NOMO-1 treated with dmso at 0.1 percent for 144 hours (cell line): ENCODE results near the gene SH3BP5.

Experiments
- DNase-seq: peaks from one replicate; lab custom pipeline; 2025; ENCODE audit not compliant: unreplicated experiment; lab: John Stamatoyannopoulos, UW

Gene SH3BP5

GRCh38 chr3:15326673-15327072, 5.7 kb downstream of the SH3BP5 start:
- no peak for DNase-seq

- no peak for DNase-seq
Observed at GRCh38 chr3:15326037-15326436, 6.3 kb downstream of the SH3BP5 start.

GRCh38 chr3:15325228-15325627, 7.2 kb downstream of the SH3BP5 start:
- DNase-seq = no peak

- DNase-seq = no peak
Observed at GRCh38 chr3:15324379-15324808, 8.0 kb downstream of the SH3BP5 start.

GRCh38 chr3:15323063-15323462, 9.3 kb downstream of the SH3BP5 start:
- no peak for DNase-seq

- DNase-seq = no peak
Observed at GRCh38 chr3:15321349-15321748, 11.0 kb downstream of the SH3BP5 start.

GRCh38 chr3:15319575-15319974, 12.8 kb downstream of the SH3BP5 start:
- no peak for DNase-seq

GRCh38 chr3:15319136-15319535, 13.2 kb downstream of the SH3BP5 start:
- no peak for DNase-seq

GRCh38 chr3:15318661-15319060, 13.7 kb downstream of the SH3BP5 start:
- DNase-seq = no peak

GRCh38 chr3:15316998-15317435, 15.4 kb downstream of the SH3BP5 start:
- DNase-seq = no peak

- DNase-seq = no peak
Observed at GRCh38 chr3:15315003-15315402, 17.4 kb downstream of the SH3BP5 start.

- DNase-seq = no peak
Observed at GRCh38 chr3:15314276-15314675, 18.1 kb downstream of the SH3BP5 start.

- DNase-seq = no peak
Observed at GRCh38 chr3:15313461-15313860, 18.9 kb downstream of the SH3BP5 start.

- DNase-seq = no peak
Observed at GRCh38 chr3:15312550-15312949, 19.8 kb downstream of the SH3BP5 start.

GRCh38 chr3:15310491-15311370, 21.7 kb downstream of the SH3BP5 start:
- no peak for DNase-seq

GRCh38 chr3:15309662-15310335, 22.6 kb downstream of the SH3BP5 start:
- no peak for DNase-seq

GRCh38 chr3:15307580-15307979, 24.8 kb downstream of the SH3BP5 start:
- DNase-seq = no peak

GRCh38 chr3:15306979-15307359, 25.4 kb downstream of the SH3BP5 start:
- DNase-seq = no peak

GRCh38 chr3:15305359-15305844, 27.0 kb downstream of the SH3BP5 start:
- DNase-seq = no peak

- no peak for DNase-seq
Observed at GRCh38 chr3:15303728-15304127, 28.7 kb downstream of the SH3BP5 start.

GRCh38 chr3:15303216-15303615, 29.2 kb downstream of the SH3BP5 start:
- no peak for DNase-seq

GRCh38 chr3:15301761-15302160, 30.6 kb downstream of the SH3BP5 start:
- DNase-seq = no peak
